ENCODE data around the gene VEPH1. TPM values are rescaled to one million over a fixed set of nuclear protein-coding genes. Genes with fewer than 3 reads are reported as not detected.

The VEPH1 gene
- total and polyA plus RNA-seq, 11 donors, result 0.40 to 0.79 (median 0.45) TPM; not detected in 6

GRCh38 chr3:157310329-157311052, 192.7 kb downstream of the VEPH1 start:
- H3K27me3 ChIP-seq, result no peaks in the 10 kb centered on the region
- no peaks in the 10 kb centered on the region for H3K36me3 ChIP-seq
- intact Hi-C loops (cut with DNase I), result no loop called here
- no peak overlapping the region for H3K4me3 ChIP-seq
- 76 to 88% (median 85%) methylated on average over 6 of the region's 6 CpGs for WGBS, 4 donors
- ATAC-seq (no peak), DNase-seq (no peak)
- no peak overlapping the region for H3K27ac ChIP-seq
- no peaks in the 10 kb centered on the region for H3K9me3 ChIP-seq
- H3K4me1 ChIP-seq, result no peaks in the 10 kb centered on the region
- TF ChIP-seq CTCF (IDR thresholded peaks at IDR 0.05) (no peak), POLR2A (IDR thresholded peaks at IDR 0.05) (no peak)

- 68 to 74% (median 71%) methylated on average over 2 of the region's 2 CpGs for WGBS, 4 donors
- DNase-seq (no peak), ATAC-seq (no peak)
- TF ChIP-seq POLR2A (IDR thresholded peaks at IDR 0.05) (no peak), CTCF (IDR thresholded peaks at IDR 0.05) (no peak)
- Histone ChIP-seq H3K27ac (no peak overlapping the region), H3K9me3 (no peaks in the 10 kb centered on the region), H3K4me1 (no peaks in the 10 kb centered on the region), H3K36me3 (no peaks in the 10 kb centered on the region), H3K4me3 (no peak overlapping the region), H3K27me3 (no peaks in the 10 kb centered on the region)
- intact Hi-C loops (cut with DNase I), result no loop called here
These were observed 196.7 kb downstream of the VEPH1 start for GRCh38 chr3:157306502-157306901.

- no peaks in the 10 kb centered on the region for H3K27me3 ChIP-seq
- H3K4me1 ChIP-seq, result no peaks in the 10 kb centered on the region
- no peak overlapping the region for H3K4me3 ChIP-seq
- intact Hi-C loops (cut with DNase I), result no loop called here
- H3K36me3 ChIP-seq, result no peaks in the 10 kb centered on the region
- DNase-seq (no peak), ATAC-seq (no peak)
- WGBS, 4 donors, result 88 to 92% (median 89%) methylated on average over 4 of the region's 4 CpGs
- no peak overlapping the region for H3K27ac ChIP-seq
- no peaks in the 10 kb centered on the region for H3K9me3 ChIP-seq
- no peak for TF ChIP-seq POLR2A (IDR thresholded peaks at IDR 0.05)
- no peak for TF ChIP-seq CTCF (IDR thresholded peaks at IDR 0.05)
These were observed 197.8 kb downstream of the VEPH1 start for GRCh38 chr3:157305392-157305791.

- intact Hi-C loops (cut with DNase I), result no loop called here
- Histone ChIP-seq H3K36me3 (no peaks in the 10 kb centered on the region), H3K27ac (no peak overlapping the region), H3K4me3 (no peak overlapping the region), H3K27me3 (no peaks in the 10 kb centered on the region), H3K9me3 (no peaks in the 10 kb centered on the region), H3K4me1 (peaks cover 0 to 3% (median 0%) of the 10 kb centered on the region in 12 donors)
- no peak for ATAC-seq
- DNase-seq, result no peak
- TF ChIP-seq POLR2A (IDR thresholded peaks at IDR 0.05) (no peak), CTCF (IDR thresholded peaks at IDR 0.05) (no peak)
- WGBS, 4 donors, result 73 to 79% (median 76%) methylated on average over 2 of the region's 2 CpGs
These were observed 201.5 kb downstream of the VEPH1 start for GRCh38 chr3:157301755-157302154.
